Measurements from ENCODE around the gene KRI1. TPM values are rescaled to one million over a fixed set of nuclear protein-coding genes. Genes with fewer than 3 reads are reported as not detected.

The KRI1 gene
- total RNA-seq, 4 donors from 2014 or later, result 10.4 to 17.4 (median 12.4) TPM

DNA sequence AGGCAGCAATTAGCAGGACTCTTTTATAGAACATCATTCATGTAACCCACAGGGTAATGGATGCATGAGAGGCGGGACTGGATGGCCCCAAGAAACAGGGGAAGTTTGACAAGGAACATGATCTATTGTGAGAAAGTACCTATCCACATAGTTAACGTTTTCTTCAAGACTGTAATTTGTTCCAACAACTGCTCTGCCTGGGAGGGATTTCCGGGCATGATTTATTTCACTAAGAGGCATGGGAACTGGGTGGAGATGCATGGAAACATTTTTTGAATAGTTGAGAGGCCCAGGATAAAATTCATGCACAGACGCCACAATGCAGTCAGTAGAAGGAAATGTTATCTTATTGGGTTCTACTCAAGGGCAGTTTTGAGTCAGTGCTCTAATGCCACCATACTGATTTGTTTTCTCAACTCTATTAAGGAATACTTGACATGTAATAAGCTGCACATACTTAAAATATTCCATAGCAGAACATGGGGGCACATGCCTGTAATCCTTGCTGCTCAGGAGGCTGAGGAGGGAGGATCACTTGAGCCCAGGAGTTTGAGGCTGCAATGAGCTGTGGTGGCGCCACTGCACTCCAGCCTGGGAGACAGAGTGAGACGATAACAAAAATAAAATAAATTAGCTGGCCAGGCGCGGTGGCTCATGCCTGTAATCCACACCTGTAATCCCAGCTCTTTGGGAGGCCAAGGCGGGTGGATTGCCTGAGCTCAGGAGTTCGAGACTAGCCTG, 32.0 kb downstream of the KRI1 start:
- TF ChIP-seq, protein P1, sequence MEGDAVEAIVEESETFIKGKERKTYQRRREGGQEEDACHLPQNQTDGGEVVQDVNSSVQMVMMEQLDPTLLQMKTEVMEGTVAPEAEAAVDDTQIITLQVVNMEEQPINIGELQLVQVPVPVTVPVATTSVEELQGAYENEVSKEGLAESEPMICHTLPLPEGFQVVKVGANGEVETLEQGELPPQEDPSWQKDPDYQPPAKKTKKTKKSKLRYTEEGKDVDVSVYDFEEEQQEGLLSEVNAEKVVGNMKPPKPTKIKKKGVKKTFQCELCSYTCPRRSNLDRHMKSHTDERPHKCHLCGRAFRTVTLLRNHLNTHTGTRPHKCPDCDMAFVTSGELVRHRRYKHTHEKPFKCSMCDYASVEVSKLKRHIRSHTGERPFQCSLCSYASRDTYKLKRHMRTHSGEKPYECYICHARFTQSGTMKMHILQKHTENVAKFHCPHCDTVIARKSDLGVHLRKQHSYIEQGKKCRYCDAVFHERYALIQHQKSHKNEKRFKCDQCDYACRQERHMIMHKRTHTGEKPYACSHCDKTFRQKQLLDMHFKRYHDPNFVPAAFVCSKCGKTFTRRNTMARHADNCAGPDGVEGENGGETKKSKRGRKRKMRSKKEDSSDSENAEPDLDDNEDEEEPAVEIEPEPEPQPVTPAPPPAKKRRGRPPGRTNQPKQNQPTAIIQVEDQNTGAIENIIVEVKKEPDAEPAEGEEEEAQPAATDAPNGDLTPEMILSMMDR (IDR thresholded peaks at IDR 0.05; ENCODE audit: low read depth), result no peak

DNA sequence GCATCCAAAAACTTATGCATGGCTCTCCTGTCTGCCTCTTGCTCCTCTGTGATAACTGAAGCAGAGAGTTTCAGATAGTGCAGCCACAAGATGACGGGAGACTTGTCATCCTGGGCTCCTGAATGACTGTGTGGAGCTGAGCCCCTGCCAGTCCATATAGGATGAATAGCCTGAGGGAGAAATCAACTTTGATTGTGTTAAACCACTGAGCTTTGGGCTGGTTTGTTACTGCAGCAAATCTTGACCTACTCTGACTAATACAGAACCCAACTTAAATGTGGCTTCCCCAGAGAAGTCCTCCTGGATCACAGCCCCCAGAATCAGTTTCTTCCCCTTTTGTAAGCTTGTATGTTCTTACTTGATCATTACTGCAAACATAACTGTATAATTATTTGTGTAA, 33.4 kb downstream of the KRI1 start:
- TF ChIP-seq, protein P1 (IDR thresholded peaks at IDR 0.05; ENCODE audit: low read depth), result no peak

DNA sequence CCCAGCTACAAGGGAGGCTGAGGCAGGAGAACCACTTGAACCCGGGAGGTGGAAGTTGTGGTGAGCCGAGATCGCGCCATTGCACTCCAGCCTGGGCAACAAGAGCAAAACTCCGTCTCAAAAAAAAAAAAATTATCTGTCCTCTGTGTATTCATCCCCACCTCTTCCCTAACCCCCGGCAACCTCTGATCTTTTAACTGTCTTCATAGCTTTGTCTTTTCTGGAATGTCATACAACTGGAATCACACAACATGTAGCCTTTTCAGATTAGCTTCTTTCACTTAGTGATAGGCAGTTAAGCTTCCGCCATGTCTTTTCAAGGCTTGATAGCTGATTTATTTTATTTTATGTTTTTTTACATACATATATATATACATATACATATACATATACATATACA, 40.2 kb downstream of the KRI1 start:
- TF ChIP-seq, protein P1 (IDR thresholded peaks at IDR 0.05; ENCODE audit: low read depth), result no peak

DNA sequence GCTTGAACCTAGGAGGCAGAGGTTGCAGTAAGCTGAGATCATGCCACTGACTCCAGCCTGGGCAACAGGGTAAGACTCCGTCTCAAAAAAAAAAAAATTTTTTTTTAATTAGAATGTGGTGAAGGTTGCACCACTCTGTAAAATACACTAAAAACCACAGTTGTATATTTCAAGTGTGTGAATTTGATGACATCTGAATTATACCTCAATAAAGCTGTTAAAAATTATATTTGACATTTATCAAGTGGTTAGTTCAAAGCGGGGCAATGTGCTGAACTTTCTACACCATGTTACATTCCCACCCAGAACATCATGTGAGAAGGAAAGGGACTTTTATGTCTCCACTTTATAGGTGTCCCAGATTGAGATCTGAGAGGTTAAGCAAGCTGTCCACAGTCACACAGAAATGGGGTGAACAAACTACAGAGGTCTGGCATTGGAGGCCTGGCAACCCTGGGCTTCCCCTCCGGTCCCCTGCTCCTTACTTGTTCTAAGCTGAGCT, 42.6 kb downstream of the KRI1 start:
- TF ChIP-seq, protein P1 (IDR thresholded peaks at IDR 0.05; ENCODE audit: low read depth), result no peak

DNA sequence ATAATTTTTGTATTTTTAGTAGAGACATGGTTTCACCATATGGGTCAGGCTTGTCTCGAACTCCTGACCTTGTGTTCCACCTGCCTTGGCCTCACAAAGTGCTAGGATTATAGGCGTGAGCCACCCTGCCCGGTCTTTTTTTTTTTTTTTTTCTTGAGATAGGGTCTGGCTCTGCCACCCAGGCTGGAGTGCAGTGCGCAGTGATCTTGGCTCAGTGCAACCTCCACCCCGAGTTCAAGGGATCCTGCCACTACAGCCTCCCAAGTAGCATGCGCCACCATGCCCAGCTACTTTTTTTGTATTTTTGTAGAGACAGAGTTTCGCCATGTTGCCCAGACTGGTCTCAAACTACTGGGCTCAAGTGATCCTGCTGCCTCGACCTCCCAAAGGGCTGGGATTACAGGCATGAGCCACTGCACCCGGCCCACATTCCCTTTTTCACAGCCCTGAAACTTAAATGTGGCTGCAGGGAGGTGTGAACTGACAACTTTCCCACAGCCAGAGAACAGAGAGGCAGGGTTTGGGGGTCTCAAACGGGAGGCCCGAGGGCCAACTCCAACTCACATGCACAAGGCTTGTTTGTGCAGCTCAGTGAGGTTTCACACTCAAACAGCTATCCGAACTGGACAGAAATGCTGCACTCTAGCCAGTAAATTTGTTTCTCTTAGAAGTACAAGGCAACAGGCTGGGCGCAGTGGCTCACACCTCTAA, 44.2 kb downstream of the KRI1 start:
- TF ChIP-seq, protein P1 (IDR thresholded peaks at IDR 0.05; ENCODE audit: low read depth), result no peak

DNA sequence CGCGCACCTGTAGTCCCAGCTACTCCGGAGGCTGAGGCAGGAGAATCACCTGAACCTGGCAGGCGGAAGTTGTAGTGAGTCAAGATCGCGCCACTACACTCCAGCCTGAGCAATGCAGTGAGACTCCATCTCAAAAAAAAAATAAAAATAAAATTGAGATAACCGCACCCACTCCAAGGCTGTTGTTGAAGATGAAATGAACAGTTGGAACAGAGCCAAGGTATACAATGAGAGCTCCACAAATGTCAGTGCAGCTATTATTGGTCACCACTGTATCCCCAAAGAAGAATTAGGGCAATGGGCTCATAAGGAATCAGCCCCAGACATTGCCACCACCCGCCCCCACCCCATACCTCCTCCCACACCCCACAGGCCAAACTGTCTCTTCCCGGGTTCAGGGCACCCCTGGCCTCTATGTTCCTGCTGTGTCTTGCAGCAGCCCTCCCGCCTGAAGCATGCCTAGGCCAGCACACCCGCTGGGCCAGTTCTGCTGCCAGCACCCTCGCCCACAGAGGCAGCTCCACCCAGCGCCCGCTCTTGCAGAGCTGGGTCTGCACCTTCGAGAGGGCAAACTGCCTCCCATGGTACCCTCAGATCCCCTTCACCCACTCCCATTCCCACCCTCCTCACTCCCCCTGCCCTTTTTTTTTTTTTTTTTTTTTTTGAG, 45.0 kb downstream of the KRI1 start:
- TF ChIP-seq, protein P1 (IDR thresholded peaks at IDR 0.05; ENCODE audit: low read depth), result no peak

DNA sequence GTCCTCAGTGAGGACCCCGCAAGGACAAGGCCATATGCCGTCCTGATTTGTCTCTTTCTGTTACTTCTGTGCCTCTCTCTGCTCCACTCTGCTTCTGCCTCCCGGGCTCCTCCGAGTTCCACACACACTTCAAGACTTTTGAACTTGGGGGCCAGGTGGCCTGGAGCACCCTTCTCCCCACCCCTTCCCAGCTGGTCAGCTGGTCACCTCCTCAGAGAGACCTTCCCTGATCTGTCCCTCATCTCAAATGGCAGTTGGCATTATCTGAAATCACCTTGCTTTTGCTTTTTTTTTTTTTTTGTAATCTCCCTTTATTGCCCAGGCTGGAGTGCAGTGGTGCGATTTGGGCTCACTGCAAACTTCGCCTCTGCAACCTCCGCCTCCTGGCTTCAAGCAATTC, 46.4 kb downstream of the KRI1 start:
- TF ChIP-seq, protein P1 (IDR thresholded peaks at IDR 0.05; ENCODE audit: low read depth), result no peak
